Mucosa of gallbladder (tissue), 1 donor: Measurements from ENCODE around the gene TMEM171. TPM values are rescaled to one million over a fixed set of nuclear protein-coding genes. Genes with fewer than 3 reads are reported as not detected.

Source experiments
- DNase-seq: peaks from one replicate; pipeline ENCODE4 v3.0.0-alpha.2; 2020; ENCODE audit warnings: low spot score
- total RNA-seq: library from RNA; stranded (reverse); gene quantifications from one replicate; pipeline ENCODE4 v1.2.1, GENCODE V29; 2021
- donor health status: DM: no; HTN: no; CAD: no.

Gene TMEM171
- 1.6 TPM for total RNA-seq

GRCh38 chr5:73120222-73121118 lies at the start of gene TMEM171:
TMEM171 (plus strand) TSS chr5:73120575; CDS start chr5:73123374, 2,799 bp downstream.
- DNase-seq, result peak; percentile 45

DNA sequence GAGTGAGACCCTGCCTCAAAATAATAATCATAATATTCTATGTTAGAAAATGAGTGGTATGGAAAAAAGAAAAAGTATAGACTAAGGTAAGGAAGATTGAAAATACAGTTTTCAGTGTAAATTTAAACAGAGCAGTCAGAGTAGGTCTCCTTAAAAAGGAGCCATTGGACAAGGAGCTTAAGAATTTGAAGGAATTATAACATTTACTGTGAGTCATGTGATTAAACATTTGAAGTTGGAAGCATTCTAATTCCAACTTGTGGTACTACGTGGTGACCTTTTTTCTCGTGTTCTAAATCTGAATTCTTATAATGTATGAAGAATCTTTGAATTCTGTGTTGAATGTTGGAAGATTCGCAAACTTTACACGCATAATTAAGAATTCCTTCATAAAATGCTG lies 39.3 kb upstream of the TMEM171 start:
- no peak for DNase-seq

- DNase-seq, result no peak
These were observed 32.3 kb upstream of the TMEM171 start for GRCh38 chr5:73088026-73088425.

DNA sequence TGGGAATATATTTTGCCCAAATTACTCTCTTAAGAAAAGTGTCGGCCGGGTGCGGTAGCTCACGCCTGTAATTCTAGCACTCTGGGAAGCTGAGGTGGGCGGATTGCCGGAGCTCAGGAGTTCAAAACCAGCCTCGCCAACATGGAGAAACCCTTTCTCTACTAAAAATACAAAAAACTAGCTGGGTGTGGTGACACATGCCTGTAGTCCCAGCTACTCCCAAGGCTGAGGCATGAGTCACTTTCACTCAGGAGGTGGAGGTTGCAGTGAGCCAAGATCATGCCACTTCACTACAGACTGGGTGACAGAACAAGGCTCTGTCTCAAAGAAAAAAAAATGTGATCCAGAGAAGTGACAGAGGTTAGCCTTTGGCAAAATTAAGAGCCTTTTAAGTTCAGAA lies 26.4 kb upstream of the TMEM171 start:
- no peak for DNase-seq

DNA sequence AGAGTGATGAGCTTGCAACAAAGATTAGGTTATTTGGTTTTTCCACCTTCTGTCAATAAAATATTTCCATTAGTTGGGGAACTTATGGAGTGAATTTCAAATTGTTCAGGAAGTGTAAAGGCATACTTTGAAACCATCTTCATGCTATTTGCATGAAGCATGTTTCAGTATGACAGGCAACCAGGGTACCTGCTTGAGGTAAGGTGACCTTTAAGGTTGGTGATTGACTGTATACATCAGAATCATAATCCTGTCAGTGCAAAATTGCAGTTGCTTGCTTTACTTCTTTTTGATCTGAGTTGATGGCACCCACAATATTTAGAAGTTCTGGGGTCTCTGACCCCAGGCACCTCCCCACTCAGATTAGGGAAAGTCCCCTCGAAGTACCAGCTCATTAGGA lies 26.0 kb upstream of the TMEM171 start:
- DNase-seq, result no peak

DNA sequence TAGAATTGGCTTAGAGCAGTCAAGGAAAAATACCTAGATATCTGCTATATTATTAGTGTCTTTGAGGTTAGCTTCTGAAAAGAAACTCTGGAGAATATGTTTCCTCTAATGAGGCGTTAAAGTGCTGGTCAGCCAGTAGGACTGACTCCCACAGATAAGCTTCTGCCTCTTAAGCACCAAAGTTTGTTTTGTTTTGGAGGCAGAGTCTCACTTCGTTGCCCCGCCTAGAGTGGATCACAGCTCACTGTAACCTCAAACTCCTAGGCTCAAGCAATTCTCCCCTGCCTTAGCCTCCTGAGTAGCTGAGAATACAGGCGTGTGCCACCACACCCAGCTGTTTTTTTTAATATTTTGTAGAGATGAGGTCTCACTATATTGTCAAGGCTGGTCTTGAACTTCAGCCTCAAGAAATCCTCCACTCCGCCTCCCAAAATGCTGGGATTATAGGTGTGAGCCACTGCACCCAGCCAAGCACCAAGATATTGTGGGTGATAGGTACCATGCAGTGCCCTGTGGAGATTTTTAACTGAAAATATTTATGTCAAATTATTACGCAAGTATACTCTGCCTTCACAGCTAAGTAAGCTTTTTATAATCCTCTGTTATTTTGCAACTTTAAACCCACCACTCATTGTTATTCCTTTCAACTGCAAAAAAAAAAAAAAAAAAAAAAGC lies 24.7 kb upstream of the TMEM171 start:
- DNase-seq, result no peak

- DNase-seq, result no peak
These were observed 24.2 kb upstream of the TMEM171 start for GRCh38 chr5:73096239-73096575.

DNA sequence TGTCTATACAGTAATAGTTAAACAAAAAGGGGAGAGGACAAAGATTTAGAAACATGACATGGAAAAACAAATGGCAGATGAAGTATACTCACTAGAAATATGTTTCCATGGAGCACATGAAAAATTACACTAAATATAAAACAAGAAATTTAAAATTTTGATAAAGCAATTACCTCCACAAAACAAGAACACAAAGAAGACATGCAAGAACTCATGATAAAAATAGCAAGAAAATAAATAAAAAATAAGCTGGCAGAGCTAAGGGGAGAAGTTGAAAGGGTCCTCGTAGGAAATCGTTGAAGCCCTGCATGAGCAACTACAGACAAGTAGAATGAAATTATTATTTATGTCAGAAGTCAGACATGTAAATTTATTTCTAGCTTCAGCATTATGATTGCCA lies 22.6 kb upstream of the TMEM171 start:
- no peak for DNase-seq

DNA sequence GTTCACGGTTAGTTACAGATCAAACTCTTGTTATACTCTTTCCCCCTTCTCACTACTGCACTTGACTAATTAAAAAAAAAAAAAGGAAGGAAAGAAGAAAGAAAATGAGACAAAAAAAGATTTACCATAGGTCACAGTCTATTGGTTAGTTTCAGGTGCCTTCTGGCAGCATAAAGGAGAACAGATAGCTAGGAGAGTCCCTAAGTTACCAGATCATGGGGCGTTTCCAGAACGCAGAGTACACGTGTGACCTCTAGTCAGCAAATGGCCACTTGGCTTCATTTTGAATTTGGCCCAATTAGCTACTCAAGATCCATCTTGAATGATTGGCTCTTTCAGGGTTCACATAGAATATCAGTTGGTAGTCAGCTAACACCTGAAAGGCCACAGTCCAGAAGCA lies 20.3 kb upstream of the TMEM171 start:
- DNase-seq, result no peak

- DNase-seq, result no peak
These were observed 16.5 kb upstream of the TMEM171 start for GRCh38 chr5:73103870-73104299.

DNA sequence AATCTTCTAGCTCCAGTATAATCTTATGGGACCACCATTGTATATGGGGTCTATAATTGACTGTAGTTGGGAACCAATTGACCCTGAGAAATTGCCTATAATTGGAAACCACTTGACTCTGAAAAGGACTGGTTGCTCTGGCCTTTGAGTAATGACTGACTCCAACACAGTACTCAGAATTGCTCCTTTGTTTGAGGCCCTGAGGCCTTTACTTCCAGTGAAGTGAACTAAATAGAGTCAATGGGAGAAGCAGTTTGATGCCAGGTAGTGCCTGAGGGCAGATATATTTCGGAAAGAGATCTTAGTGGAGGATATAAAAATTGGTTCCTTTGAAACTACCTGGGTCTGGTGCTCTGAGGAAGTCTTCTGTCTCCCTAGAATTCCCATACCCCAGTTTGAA lies 16.0 kb upstream of the TMEM171 start:
- DNase-seq, result no peak

DNA sequence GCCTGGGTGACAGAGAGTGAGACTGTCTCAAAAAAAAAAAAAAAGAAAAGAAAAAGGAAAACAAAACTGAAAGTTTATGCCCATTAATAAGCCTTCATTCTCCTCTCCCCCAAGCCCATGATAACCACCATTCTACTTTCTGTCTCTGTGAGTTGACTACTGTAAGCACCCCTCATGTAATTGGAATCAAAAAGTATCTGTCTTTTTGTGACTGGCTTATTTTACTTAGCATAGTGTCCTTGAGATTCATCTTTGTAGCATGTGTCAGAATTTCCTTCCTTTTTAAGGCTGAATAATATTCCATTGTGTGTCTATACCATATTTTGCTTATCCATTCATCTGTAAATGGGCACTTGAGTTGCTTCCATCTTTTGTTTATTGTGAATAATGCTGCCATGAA lies 14.0 kb upstream of the TMEM171 start:
- DNase-seq, result no peak

GRCh38 chr5:73110190-73110589 lies 10.2 kb upstream of the TMEM171 start:
- DNase-seq, result no peak

- DNase-seq, result no peak
These were observed 8.8 kb upstream of the TMEM171 start for GRCh38 chr5:73111536-73111935.

GRCh38 chr5:73112359-73112758 lies 8.0 kb upstream of the TMEM171 start:
- no peak for DNase-seq

GRCh38 chr5:73114044-73114688 lies 6.2 kb upstream of the TMEM171 start:
- DNase-seq, result no peak

- DNase-seq, result no peak
These were observed 4.8 kb upstream of the TMEM171 start for GRCh38 chr5:73115399-73116051.

- no peak for DNase-seq
These were observed 3.9 kb upstream of the TMEM171 start for GRCh38 chr5:73116506-73116905.

GRCh38 chr5:73117088-73117740 lies 3.2 kb upstream of the TMEM171 start:
- DNase-seq, result no peak

DNA sequence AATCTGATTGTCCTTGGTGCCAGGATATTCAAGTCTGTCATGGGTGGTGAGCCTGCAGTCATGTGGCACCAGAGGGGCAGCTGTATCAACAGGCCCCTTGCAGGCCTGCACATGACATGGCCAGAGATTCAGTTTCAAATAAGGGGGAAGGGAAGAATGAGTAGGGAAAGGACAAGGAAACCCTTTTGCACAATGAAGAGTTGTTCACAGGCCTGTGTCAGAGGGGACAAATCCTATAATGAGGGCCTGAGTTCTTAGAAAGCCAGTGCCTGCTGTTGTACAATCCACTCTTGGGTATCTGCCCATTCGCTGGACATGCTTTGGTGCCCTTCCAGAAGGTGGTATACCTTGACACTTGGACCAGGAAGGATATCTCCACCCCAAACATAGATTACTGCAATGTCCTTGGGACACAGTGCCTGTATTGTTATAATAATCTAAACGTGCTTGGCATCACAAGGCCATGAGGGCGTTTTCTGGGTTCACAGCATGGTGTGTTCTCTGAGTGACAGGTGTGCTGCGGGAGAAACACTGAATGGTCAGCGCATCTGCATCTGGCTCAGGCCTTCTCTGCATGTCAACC lies 1.9 kb upstream of the TMEM171 start:
- peak; percentile 40 for DNase-seq

DNA sequence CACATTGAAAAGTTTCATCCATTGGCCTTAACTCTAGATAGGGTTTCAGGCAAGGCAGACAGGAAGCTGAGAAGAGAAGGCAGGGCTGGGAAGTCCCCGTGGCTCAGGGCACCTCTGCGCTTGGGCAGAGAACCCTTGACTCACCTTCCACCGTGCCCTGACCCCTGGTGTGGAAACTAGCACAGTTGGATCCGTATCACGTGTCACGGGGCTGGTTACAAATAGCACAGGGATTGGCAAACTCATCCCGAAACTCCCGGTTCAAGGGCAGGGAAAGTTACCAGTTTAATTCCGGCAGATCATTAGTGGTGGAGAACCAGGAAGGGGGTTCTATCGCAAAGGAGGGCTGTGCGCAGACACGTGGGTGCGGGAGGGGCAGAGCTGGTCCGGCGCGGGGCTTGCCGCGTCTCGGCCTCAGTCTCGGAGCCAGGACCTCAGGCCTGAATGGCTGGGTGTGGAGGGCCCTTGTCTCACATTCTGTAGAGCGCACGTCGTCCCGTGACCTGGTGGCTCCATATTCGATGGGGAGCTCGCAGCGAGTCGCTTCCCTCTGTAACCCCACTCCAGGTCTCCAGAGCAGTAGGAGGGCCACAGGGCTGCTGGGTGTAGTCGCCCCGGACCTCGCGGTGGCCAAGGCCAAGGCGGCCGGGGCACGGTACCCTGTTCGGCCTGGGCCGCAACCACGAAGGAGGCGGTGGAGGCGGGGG lies 771 bp upstream of the TMEM171 start:
- DNase-seq, result peak; percentile 53
